ENCODE measurements around the gene ASXL3. TPM values are rescaled to one million over a fixed set of nuclear protein-coding genes. Genes with fewer than 3 reads are reported as not detected.

ASXL3 gene
- total and polyA plus RNA-seq, 2 donors (not counting 1 experiment from before 2014, with no cell fraction given) = 0.02 TPM; not detected in 1

DNA sequence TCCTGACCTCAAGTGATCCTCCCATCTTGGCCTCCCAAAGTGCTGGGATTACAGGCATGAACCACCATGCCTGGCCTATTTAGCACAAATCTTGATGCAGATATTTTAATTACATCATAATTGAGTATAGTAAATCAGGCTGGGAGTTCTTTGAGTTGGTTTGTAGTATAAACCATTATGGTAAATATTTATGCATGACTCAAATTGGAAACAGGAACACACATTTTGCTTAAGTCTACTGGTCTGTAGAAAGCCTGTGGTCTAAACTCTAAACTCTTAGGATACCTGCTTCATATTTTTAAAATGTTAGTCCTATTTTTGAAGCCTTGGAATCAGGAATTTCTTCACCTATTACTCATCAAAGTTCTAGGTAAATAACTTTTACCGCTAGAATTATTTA lies 16.8 kb downstream of the ASXL3 start:
- Histone ChIP-seq H2AFZ (ENCODE audit: insufficient read depth, low read depth, low read length, poor library complexity, severe bottlenecking) (no peak overlapping the region), H3K4me3 (ENCODE audit: control extremely low read depth in 1 of 5, extremely low read depth in 1 of 5, insufficient read depth in 1 of 5, low read depth in 2 of 5, low read length in 4 of 5) (no peak overlapping the region), H3K79me2 (ENCODE audit: control insufficient read depth, insufficient read depth, low read length) (no peaks in the 10 kb centered on the region), H3K9ac (ENCODE audit: low read length) (no peak overlapping the region), H3K4me2 (replicated peaks; ENCODE audit: low read depth, low read length, poor library complexity, severe bottlenecking) (no peak overlapping the region), H3K4me1 (ENCODE audit: control insufficient read depth in 2 of 2, insufficient read depth in 2 of 2, low read length in 2 of 2) (no peaks in the 10 kb centered on the region), H3K36me3 (replicated peaks in 1 of 2; ENCODE audit: control extremely low read depth in 1 of 2, control insufficient read depth in 1 of 2, extremely low read depth in 1 of 2, insufficient read depth in 2 of 2, low read length in 1 of 2) (no peaks in the 10 kb centered on the region), H3K27ac (ENCODE audit: low read length in 2 of 2) (no peak overlapping the region), H3K9me3 (ENCODE audit: control extremely low read depth in 1 of 3, control insufficient read depth in 2 of 3, insufficient read depth in 1 of 3, low read length in 2 of 3) (no peaks in the 10 kb centered on the region), H3K27me3 (replicated peaks in 1 of 4; ENCODE audit: control extremely low read depth in 1 of 4, control insufficient read depth in 3 of 4, insufficient read depth in 4 of 4, low read length in 3 of 4) (no peaks in the 10 kb centered on the region), H4K20me1 (ENCODE audit: control insufficient read depth, insufficient read depth, low read length, poor library complexity, severe bottlenecking) (no peaks in the 10 kb centered on the region)
- ChIA-PET POLR2A (no interaction called here), CTCF (no interaction called here)
- no peak for ATAC-seq (ENCODE audit: low read depth)
- Mint-ChIP-seq H3K4me3 (no peak overlapping the region), H3K27ac (no peak overlapping the region), H3K27me3 (no peaks in the 10 kb centered on the region), H3K4me1 (no peaks in the 10 kb centered on the region), H3K9me3 (ENCODE audit: insufficient read depth) (no peaks in the 10 kb centered on the region)
- TF ChIP-seq, protein P1, sequence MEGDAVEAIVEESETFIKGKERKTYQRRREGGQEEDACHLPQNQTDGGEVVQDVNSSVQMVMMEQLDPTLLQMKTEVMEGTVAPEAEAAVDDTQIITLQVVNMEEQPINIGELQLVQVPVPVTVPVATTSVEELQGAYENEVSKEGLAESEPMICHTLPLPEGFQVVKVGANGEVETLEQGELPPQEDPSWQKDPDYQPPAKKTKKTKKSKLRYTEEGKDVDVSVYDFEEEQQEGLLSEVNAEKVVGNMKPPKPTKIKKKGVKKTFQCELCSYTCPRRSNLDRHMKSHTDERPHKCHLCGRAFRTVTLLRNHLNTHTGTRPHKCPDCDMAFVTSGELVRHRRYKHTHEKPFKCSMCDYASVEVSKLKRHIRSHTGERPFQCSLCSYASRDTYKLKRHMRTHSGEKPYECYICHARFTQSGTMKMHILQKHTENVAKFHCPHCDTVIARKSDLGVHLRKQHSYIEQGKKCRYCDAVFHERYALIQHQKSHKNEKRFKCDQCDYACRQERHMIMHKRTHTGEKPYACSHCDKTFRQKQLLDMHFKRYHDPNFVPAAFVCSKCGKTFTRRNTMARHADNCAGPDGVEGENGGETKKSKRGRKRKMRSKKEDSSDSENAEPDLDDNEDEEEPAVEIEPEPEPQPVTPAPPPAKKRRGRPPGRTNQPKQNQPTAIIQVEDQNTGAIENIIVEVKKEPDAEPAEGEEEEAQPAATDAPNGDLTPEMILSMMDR (IDR thresholded peaks at IDR 0.05) = no peak
- no peak for TF ChIP-seq EZH2 (IDR thresholded peaks at IDR 0.05; ENCODE audit: borderline replicate concordance, insufficient read depth, low read depth, low read length, poor library complexity, severe bottlenecking)
- WGBS (ENCODE audit: insufficient coverage) = no CpG with 5 or more reads among the region's 1 CpG
- no peak for DNase-seq
- intact Hi-C loops (cut with micrococcal nuclease) = no loop called here

GRCh38 chr18:33596178-33596854 lies 18.3 kb downstream of the ASXL3 start:
- Histone ChIP-seq H3K27ac (ENCODE audit: low read length in 2 of 2) (no peak overlapping the region), H3K4me3 (ENCODE audit: control extremely low read depth in 1 of 5, extremely low read depth in 1 of 5, insufficient read depth in 1 of 5, low read depth in 2 of 5, low read length in 4 of 5) (no peak overlapping the region), H3K4me1 (ENCODE audit: control insufficient read depth in 2 of 2, insufficient read depth in 2 of 2, low read length in 2 of 2) (no peaks in the 10 kb centered on the region), H3K36me3 (replicated peaks in 1 of 2; ENCODE audit: control extremely low read depth in 1 of 2, control insufficient read depth in 1 of 2, extremely low read depth in 1 of 2, insufficient read depth in 2 of 2, low read length in 1 of 2) (no peaks in the 10 kb centered on the region), H3K9ac (ENCODE audit: low read length) (no peak overlapping the region), H3K27me3 (replicated peaks in 1 of 4; ENCODE audit: control extremely low read depth in 1 of 4, control insufficient read depth in 3 of 4, insufficient read depth in 4 of 4, low read length in 3 of 4) (no peaks in the 10 kb centered on the region), H3K4me2 (replicated peaks; ENCODE audit: low read depth, low read length, poor library complexity, severe bottlenecking) (no peak overlapping the region), H2AFZ (ENCODE audit: insufficient read depth, low read depth, low read length, poor library complexity, severe bottlenecking) (no peak overlapping the region), H3K9me3 (ENCODE audit: control extremely low read depth in 1 of 3, control insufficient read depth in 2 of 3, insufficient read depth in 1 of 3, low read length in 2 of 3) (no peaks in the 10 kb centered on the region), H4K20me1 (ENCODE audit: control insufficient read depth, insufficient read depth, low read length, poor library complexity, severe bottlenecking) (no peaks in the 10 kb centered on the region), H3K79me2 (ENCODE audit: control insufficient read depth, insufficient read depth, low read length) (no peaks in the 10 kb centered on the region)
- DNase-seq (no peak), ATAC-seq (ENCODE audit: low read depth) (no peak)
- Mint-ChIP-seq H3K4me1 (no peaks in the 10 kb centered on the region), H3K27ac (no peak overlapping the region), H3K27me3 (no peaks in the 10 kb centered on the region), H3K4me3 (no peak overlapping the region), H3K9me3 (ENCODE audit: insufficient read depth) (no peaks in the 10 kb centered on the region)
- no CpG with 5 or more reads among the region's 1 CpG for WGBS (ENCODE audit: insufficient coverage)
- CTCF ChIA-PET = no interaction called here
- POLR2A ChIA-PET = no interaction called here
- intact Hi-C loops (cut with micrococcal nuclease) = no loop called here
- no peak for TF ChIP-seq EZH2 (IDR thresholded peaks at IDR 0.05; ENCODE audit: borderline replicate concordance, insufficient read depth, low read depth, low read length, poor library complexity, severe bottlenecking)
- TF ChIP-seq, protein P1 (IDR thresholded peaks at IDR 0.05) = no peak
